Caki2 (cell line): Measurements from ENCODE around the gene SORCS2. TPM values are rescaled to one million over a fixed set of nuclear protein-coding genes. Genes with fewer than 3 reads are reported as not detected.
"Not testable (repeated sequence)": the region's sequence is repeated elsewhere in the genome, so short reads cannot be mapped to it uniquely, and the experiment has no call there.

Source experiments
- DNase-seq: peaks from one replicate; pipeline ENCODE4 v3.0.0-alpha.2; 2015; ENCODE audit warnings: low read depth
- in situ Hi-C: cut with HindIII; loops from 2 replicates; pipeline ENCODE4 v1.10.0; 2016; ENCODE audit warnings: low sequenced_read_pairs, low pct_unique_long_range_greater_than_20kb, mixed read lengths
- total RNA-seq: library from RNA; depleted of rRNA; stranded (reverse); fragments of >200 nt; shearing (Covaris generic); gene quantifications from 2 replicates; pipeline ENCODE4 v1.2.3, GENCODE V29; 2014; ENCODE audit warnings: low replicate concordance

The SORCS2 gene
- total RNA-seq, 1 experiment from 2014 or later, result 1.4 TPM

- DNase-seq, result no peak
- in situ Hi-C loops, result no loop called here
These were observed 382.1 kb downstream of the SORCS2 start for GRCh38 chr4:7574287-7575014.

GRCh38 chr4:7575426-7575825, 383.1 kb downstream of the SORCS2 start:
- in situ Hi-C loops, result no loop called here
- no peak for DNase-seq

GRCh38 chr4:7577361-7578039, 385.2 kb downstream of the SORCS2 start:
- in situ Hi-C loops, DNase-seq: not testable (repeated sequence)

DNA sequence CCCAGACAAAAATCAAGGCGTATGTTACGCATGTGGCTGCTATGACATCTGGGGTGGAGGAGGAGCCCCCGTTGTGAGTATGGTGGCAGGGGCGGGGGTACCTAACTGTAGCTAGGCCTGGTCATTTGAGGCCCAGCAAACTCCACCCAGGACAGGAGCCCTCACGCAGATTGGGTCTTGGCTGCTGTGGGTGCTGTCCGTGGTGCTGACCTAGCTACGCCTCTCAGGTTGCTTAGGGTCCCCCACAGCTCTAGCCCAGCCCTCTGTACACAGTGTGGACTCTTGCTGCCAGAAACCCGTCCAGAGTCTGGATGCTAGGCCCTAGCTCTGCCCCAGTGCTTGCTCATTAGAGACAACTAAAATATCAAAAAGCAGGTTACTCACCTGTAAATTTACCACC, 389.1 kb downstream of the SORCS2 start:
- DNase-seq, result peak; percentile 41
- in situ Hi-C loops, result no loop called here

GRCh38 chr4:7582313-7583097, 390.2 kb downstream of the SORCS2 start:
- in situ Hi-C loops, result no loop called here
- no peak for DNase-seq

DNA sequence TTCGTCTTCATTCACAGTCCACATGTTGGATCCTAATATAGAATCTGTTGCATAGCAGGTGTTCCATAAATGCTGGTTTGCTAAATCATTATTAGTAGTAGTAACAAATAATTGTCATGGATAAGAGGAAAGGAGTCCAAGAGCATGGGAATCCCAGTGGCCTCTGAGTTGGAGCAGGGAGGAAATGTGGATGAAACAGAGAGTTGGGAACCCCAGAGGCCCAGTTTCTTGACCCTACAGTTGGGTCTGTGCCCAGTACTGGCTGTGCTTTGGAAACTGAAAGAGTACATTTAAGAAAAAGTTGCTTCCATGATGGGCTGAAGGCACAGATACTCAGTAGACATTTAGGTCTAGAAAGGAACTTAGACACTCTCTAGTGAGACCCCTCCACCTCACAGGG, 391.8 kb downstream of the SORCS2 start:
- in situ Hi-C loops, result no loop called here
- DNase-seq, result no peak

GRCh38 chr4:7584606-7585159, 392.3 kb downstream of the SORCS2 start:
- in situ Hi-C loops, result no loop called here
- DNase-seq, result no peak

- in situ Hi-C loops, result no loop called here
- no peak for DNase-seq
These were observed 393.4 kb downstream of the SORCS2 start for GRCh38 chr4:7585768-7586167.

- in situ Hi-C loops, result no loop called here
- DNase-seq, result no peak
These were observed 395.4 kb downstream of the SORCS2 start for GRCh38 chr4:7587433-7588405.

- DNase-seq, result no peak
- in situ Hi-C loops, result no loop called here
These were observed 397.9 kb downstream of the SORCS2 start for GRCh38 chr4:7590189-7590588.

DNA sequence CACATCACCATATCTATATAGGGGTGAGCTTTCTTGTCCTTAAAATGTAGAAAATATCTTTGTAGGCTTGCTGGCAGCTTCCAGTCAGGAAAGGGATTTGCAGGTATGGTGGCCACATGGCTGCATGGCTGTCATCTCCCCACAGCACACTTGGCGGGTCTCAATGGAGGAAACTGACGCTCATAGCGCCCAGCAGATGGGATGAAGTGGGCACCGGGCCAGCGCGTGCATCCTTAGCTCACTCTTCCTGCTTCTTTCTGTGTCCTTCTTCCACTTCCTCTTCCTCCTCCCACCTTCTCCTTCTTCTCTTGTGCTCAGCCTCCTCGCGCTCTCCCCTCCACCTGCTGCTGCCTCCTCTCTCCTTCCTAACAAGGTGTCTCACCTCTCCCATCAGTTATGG, 398.6 kb downstream of the SORCS2 start:
- in situ Hi-C loops, result no loop called here

GRCh38 chr4:7591409-7592053, 399.2 kb downstream of the SORCS2 start:
- in situ Hi-C loops, result no loop called here
- DNase-seq, result no peak

More for the DNA sequence above, 398.6 kb downstream of the SORCS2 start:
- DNase-seq, result no peak

DNA sequence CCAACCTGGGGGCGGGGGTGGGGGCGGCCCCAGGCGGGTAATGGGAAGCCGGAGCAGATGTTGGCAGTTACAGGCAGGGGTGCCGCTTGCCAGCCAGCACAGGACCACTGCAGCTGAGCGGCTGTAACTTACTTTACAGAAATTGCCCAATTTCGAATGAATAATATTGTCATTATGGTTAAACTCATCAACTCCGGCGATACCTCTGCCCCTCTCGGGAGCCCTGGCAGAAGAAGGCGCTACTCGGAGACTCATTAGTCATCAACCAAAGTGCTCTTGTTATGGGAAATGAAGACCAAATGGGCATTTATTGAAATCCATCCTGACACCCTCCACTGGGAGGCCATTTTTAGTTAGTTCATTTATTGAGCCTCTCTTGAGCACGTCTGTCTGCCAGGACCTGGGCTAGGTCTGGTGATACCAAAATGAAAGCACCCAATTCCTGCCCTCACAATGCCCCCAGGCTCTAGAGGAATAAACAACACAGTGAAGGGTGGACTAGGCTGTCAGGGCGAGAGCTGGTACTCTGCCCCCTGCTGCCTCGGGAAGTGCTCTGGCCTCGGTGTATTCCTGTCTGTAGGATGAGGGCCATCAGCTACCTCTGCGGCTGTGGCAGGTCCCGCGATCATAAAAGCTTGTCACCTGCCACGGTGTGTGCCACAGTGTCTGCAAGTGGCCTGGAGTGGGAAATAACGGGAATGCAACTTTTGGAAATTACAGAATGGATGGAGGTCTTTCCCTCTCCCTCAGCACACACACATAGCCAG, 401.5 kb downstream of the SORCS2 start:
- DNase-seq, result no peak
- in situ Hi-C loops, result no loop called here

- in situ Hi-C loops, result no loop called here
- no peak for DNase-seq
These were observed 403.7 kb downstream of the SORCS2 start for GRCh38 chr4:7595934-7596461.

GRCh38 chr4:7596918-7597606, 404.7 kb downstream of the SORCS2 start:
- no peak for DNase-seq
- in situ Hi-C loops, result no loop called here
